MM.1S (cell line): ENCODE data around the gene UQCRHL.

Experiments
- DNase-seq: peaks from one replicate; pipeline ENCODE4 v3.0.0-alpha.2; 2015
- H2AFZ ChIP-seq: fragments of 300-600 bp; sonication (generic); 2 replicates; pipeline ENCODE4 v1.6.0; 2016; ENCODE audit warnings: antibody characterized with exemption, low read length
- H3F3A ChIP-seq: fragments of 300-600 bp; sonication (generic); 2 replicates; pipeline ENCODE4 v1.6.1; 2016; ENCODE audit warnings: mild to moderate bottlenecking, antibody characterized with exemption, low read length, moderate library complexity, mixed read lengths; ENCODE audit not compliant: insufficient read depth
- H3K27ac ChIP-seq: fragments of 300-600 bp; sonication (generic); 2 replicates; pipeline ENCODE4 v1.5.1; 2016; ENCODE audit warnings: mild to moderate bottlenecking, low read length
- H3K27me3 ChIP-seq: fragments of 300-600 bp; sonication (generic); replicated peaks from 2 replicates; pipeline ENCODE4 v1.6.0; 2016; ENCODE audit warnings: low read length; ENCODE audit not compliant: insufficient read depth
- H3K36me3 ChIP-seq: fragments of 300-600 bp; sonication (generic); replicated peaks from 2 replicates; pipeline ENCODE4 v1.6.1; 2016; ENCODE audit warnings: mild to moderate bottlenecking, low read length, mixed read lengths; ENCODE audit not compliant: insufficient read depth
- H3K4me1 ChIP-seq: fragments of 300-600 bp; sonication (generic); 2 replicates; pipeline ENCODE4 v1.6.1; 2016; ENCODE audit warnings: low read length, mixed read lengths
- H3K4me2 ChIP-seq: fragments of 300-600 bp; sonication (generic); 2 replicates; pipeline ENCODE4 v1.6.0; 2016; ENCODE audit warnings: low read depth, low read length
- H3K4me3 ChIP-seq: fragments of 300-600 bp; sonication (generic); 2 replicates; pipeline ENCODE4 v1.5.1; 2016; ENCODE audit warnings: low read length, mixed read lengths
- H3K79me2 ChIP-seq: fragments of 300-600 bp; sonication (generic); 2 replicates; pipeline ENCODE4 v1.6.1; 2016; ENCODE audit warnings: mixed run types, low read length, mixed read lengths
- H3K9ac ChIP-seq: fragments of 300-600 bp; sonication (generic); 2 replicates; pipeline ENCODE4 v1.6.1; 2016; ENCODE audit warnings: low read length, mixed read lengths
- H3K9me2 ChIP-seq: fragments of 300-600 bp; sonication (generic); replicated peaks from 2 replicates; pipeline ENCODE4 v1.6.1; 2016; ENCODE audit warnings: mild to moderate bottlenecking, low read length, mixed read lengths; ENCODE audit not compliant: insufficient read depth
- H3K9me3 ChIP-seq: fragments of 300-600 bp; sonication (generic); replicated peaks from 2 replicates; pipeline ENCODE4 v1.6.1; 2016; ENCODE audit warnings: mild to moderate bottlenecking, low read length, mixed read lengths; ENCODE audit not compliant: insufficient read depth
- H4K20me1 ChIP-seq: fragments of 300-600 bp; sonication (generic); 2 replicates; pipeline ENCODE4 v1.6.1; 2016; ENCODE audit warnings: mild to moderate bottlenecking, low read length, moderate library complexity, mixed read lengths; ENCODE audit not compliant: insufficient read depth
- EZH2 ChIP-seq: fragments of 300-600 bp; sonication (generic); optimal IDR thresholded peaks from 2 replicates; pipeline ENCODE3; 2017; ENCODE audit warnings: low read depth, mild to moderate bottlenecking, antibody characterized with exemption, low read length, mixed read lengths
- EZH2phosphoT487 ChIP-seq: fragments of 300-600 bp; sonication (generic); IDR thresholded peaks from 2 replicates; pipeline ENCODE4 v1.6.1; 2018; ENCODE audit warnings: antibody characterized with exemption, low read length
- TF ChIP-seq, protein P1 (sequence below): fragments of 300-600 bp; sonication (generic); IDR thresholded peaks from 2 replicates; pipeline ENCODE4 v1.5.1; 2016; ENCODE audit warnings: antibody characterized with exemption, low read length, mixed read lengths

The UQCRHL gene

GRCh38 chr1:15768388-15768787 lies 39.1 kb downstream of the UQCRHL start:
- H3F3A ChIP-seq, result no peaks in the 10 kb centered on the region
- no peak overlapping the region for H3K9ac ChIP-seq
- no peaks in the 10 kb centered on the region for H3K36me3 ChIP-seq
- no peaks in the 10 kb centered on the region for H4K20me1 ChIP-seq
- H3K9me3 ChIP-seq, result no peaks in the 10 kb centered on the region
- H3K79me2 ChIP-seq, result no peaks in the 10 kb centered on the region
- no peak for DNase-seq
- no peak overlapping the region for H3K4me2 ChIP-seq
- TF ChIP-seq, protein P1, sequence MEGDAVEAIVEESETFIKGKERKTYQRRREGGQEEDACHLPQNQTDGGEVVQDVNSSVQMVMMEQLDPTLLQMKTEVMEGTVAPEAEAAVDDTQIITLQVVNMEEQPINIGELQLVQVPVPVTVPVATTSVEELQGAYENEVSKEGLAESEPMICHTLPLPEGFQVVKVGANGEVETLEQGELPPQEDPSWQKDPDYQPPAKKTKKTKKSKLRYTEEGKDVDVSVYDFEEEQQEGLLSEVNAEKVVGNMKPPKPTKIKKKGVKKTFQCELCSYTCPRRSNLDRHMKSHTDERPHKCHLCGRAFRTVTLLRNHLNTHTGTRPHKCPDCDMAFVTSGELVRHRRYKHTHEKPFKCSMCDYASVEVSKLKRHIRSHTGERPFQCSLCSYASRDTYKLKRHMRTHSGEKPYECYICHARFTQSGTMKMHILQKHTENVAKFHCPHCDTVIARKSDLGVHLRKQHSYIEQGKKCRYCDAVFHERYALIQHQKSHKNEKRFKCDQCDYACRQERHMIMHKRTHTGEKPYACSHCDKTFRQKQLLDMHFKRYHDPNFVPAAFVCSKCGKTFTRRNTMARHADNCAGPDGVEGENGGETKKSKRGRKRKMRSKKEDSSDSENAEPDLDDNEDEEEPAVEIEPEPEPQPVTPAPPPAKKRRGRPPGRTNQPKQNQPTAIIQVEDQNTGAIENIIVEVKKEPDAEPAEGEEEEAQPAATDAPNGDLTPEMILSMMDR, result no peak
- TF ChIP-seq EZH2phosphoT487, result no peak
- no peak for TF ChIP-seq EZH2
- no peaks in the 10 kb centered on the region for H3K27me3 ChIP-seq
- no peak overlapping the region for H2AFZ ChIP-seq
- no peaks in the 10 kb centered on the region for H3K9me2 ChIP-seq
- no peak overlapping the region for H3K27ac ChIP-seq
- no peak overlapping the region for H3K4me3 ChIP-seq
- H3K4me1 ChIP-seq, result no peaks in the 10 kb centered on the region

DNA sequence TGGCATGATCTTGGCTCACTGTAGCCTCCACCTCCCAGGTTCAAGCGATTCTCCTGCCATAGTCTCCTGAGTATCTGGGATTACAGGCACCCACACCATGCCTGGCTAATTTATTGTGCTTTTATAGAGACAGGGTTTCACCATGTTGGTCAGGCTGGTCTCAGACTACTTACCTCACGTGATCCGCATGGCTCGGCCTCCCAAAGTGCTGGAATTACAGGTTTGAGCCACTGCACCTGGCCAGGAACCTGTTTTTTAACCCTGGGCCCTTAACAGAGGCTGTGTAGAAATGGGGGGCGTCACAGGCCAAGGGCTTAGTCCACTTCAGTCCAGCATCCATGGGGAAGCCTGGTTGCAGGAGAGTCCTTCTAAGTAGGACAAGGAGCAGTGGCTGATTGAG lies 39.5 kb downstream of the UQCRHL start:
- no peak overlapping the region for H3K9ac ChIP-seq
- TF ChIP-seq, protein P1, result no peak
- no peak for TF ChIP-seq EZH2phosphoT487
- TF ChIP-seq EZH2, result no peak
- H3K27ac ChIP-seq, result no peak overlapping the region
- H3K9me2 ChIP-seq, result no peaks in the 10 kb centered on the region
- no peaks in the 10 kb centered on the region for H3F3A ChIP-seq
- no peak overlapping the region for H2AFZ ChIP-seq
- DNase-seq, result no peak
- no peaks in the 10 kb centered on the region for H3K36me3 ChIP-seq
- H3K4me2 ChIP-seq, result no peak overlapping the region
- H3K79me2 ChIP-seq, result no peaks in the 10 kb centered on the region
- no peaks in the 10 kb centered on the region for H3K4me1 ChIP-seq
- H4K20me1 ChIP-seq, result no peaks in the 10 kb centered on the region
- H3K27me3 ChIP-seq, result no peaks in the 10 kb centered on the region
- no peak overlapping the region for H3K4me3 ChIP-seq
- no peaks in the 10 kb centered on the region for H3K9me3 ChIP-seq

GRCh38 chr1:15765495-15766194 lies 41.8 kb downstream of the UQCRHL start:
- Histone ChIP-seq H3K9me2 (no peaks in the 10 kb centered on the region), H3F3A (no peaks in the 10 kb centered on the region), H3K27ac (no peak overlapping the region), H3K9ac (no peak overlapping the region), H3K36me3 (no peaks in the 10 kb centered on the region), H3K4me1 (no peaks in the 10 kb centered on the region), H4K20me1 (no peaks in the 10 kb centered on the region), H3K4me2 (no peak overlapping the region), H3K27me3 (peaks cover 14% of the 10 kb centered on the region), H3K4me3 (no peak overlapping the region), H3K79me2 (no peaks in the 10 kb centered on the region), H3K9me3 (no peaks in the 10 kb centered on the region), H2AFZ (no peak overlapping the region)
- DNase-seq, result peak; percentile 45
- TF ChIP-seq, protein P1, result no peak
- TF ChIP-seq EZH2 (no peak), EZH2phosphoT487 (no peak)
